Measurements from ENCODE around the gene SRCIN1. TPM values are rescaled to one million over a fixed set of nuclear protein-coding genes. Genes with fewer than 3 reads are reported as not detected.

The SRCIN1 gene
- total RNA-seq, 4 donors from 2014 or later = 0.24 TPM; not detected in 3

- no peak for TF ChIP-seq POLR2A (IDR thresholded peaks at IDR 0.05)
- no peak for TF ChIP-seq CTCF (IDR thresholded peaks at IDR 0.05 in 4 of 5, conservative IDR thresholded peaks at IDR 0.05 in 1 of 5)
- Histone ChIP-seq H3K9me3 (no peaks in the 10 kb centered on the region), H3K27me3 (peaks cover 53 to 70% (median 63%) of the 10 kb centered on the region in 3 donors), H3K27ac (no peak overlapping the region), H3K4me3 (no peak overlapping the region), H3K36me3 (no peaks in the 10 kb centered on the region), H3K4me1 (no peaks in the 10 kb centered on the region)
- intact Hi-C loops (cut with DNase I; ENCODE audit: low total_unique reads) = no loop called here
- no peak for ATAC-seq
- no peak for DNase-seq
- in situ Hi-C loops (cut with MboI; ENCODE audit: low sequenced_read_pairs in 4 of 4) = no loop called here
These were observed 39.1 kb downstream of the SRCIN1 start for GRCh38 chr17:38566666-38567031.

GRCh38 chr17:38565853-38566665 lies 39.7 kb downstream of the SRCIN1 start:
- H3K9me3 ChIP-seq = no peaks in the 10 kb centered on the region
- no peaks in the 10 kb centered on the region for H3K36me3 ChIP-seq
- H3K27me3 ChIP-seq = peaks cover 56 to 74% (median 69%) of the 10 kb centered on the region in 3 donors
- no peak for ATAC-seq
- no peak overlapping the region for H3K27ac ChIP-seq
- no peak overlapping the region for H3K4me3 ChIP-seq
- H3K4me1 ChIP-seq = no peaks in the 10 kb centered on the region
- in situ Hi-C loops (cut with MboI; ENCODE audit: low sequenced_read_pairs in 4 of 4) (no loop called here), intact Hi-C loops (cut with DNase I; ENCODE audit: low total_unique reads) (no loop called here)
- no peak for DNase-seq
- no peak for TF ChIP-seq POLR2A (IDR thresholded peaks at IDR 0.05)
- no peak for TF ChIP-seq CTCF (IDR thresholded peaks at IDR 0.05 in 4 of 5, conservative IDR thresholded peaks at IDR 0.05 in 1 of 5)

DNA sequence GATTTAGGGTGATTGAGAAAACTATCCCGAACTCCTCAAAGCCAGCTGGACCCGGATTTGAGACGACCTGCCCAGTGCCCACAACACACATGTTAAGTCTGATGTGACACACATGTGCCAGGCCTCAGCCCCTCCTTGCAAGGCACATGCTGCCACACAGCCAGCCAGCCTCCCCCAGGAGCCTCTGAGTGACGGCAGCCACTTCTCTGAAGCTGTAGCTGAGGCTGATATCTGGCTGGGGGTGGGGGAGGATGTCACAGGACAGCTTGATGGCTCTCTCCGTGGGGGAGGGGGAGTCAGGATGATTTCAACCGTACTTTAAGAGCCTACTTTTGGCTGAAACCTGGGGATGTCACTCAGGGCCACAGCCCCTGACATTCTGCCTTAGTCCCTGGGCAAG lies 40.9 kb downstream of the SRCIN1 start:
- Histone ChIP-seq H3K4me3 (no peak overlapping the region), H3K27ac (no peak overlapping the region), H3K4me1 (peaks cover 0 to 2% of the 10 kb centered on the region in 2 donors), H3K9me3 (no peaks in the 10 kb centered on the region), H3K36me3 (no peaks in the 10 kb centered on the region), H3K27me3 (peaks cover 67 to 86% (median 81%) of the 10 kb centered on the region in 3 donors)
- DNase-seq (no peak), ATAC-seq (no peak)
- intact Hi-C loops (cut with DNase I; ENCODE audit: low total_unique reads) (no loop called here), in situ Hi-C loops (cut with MboI; ENCODE audit: low sequenced_read_pairs in 4 of 4) (no loop called here)
- TF ChIP-seq CTCF (IDR thresholded peaks at IDR 0.05 in 4 of 5, conservative IDR thresholded peaks at IDR 0.05 in 1 of 5) (no peak), POLR2A (IDR thresholded peaks at IDR 0.05) (no peak)

DNA sequence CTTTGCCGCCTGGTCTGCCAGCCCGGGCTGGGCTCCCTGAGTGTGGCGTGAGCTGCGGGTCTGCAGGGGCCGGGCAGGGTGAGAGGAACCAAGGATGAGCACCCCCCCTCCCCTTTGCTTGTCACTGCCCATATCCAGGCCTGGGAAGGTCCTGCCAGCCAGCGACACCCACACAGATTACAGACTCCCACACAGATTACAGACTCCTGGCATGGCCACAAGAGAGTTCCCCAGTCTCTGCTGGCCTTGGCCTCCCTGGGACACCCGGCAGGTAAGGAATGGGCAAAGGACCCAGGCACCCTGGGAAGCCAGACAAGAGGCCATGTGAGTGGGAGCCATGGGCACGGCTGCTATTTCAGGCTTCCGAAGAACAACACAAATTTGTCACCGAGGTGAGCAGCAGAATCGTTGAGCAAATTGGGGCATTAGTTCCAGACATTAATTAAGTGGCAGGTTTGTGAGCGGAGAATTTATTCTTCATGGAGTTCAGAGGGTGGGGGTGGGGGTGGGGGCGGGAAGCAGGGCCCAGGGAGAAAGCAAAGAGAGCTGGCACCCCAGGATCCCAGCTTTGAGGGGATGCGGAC lies 41.4 kb downstream of the SRCIN1 start:
- ATAC-seq = no peak
- Histone ChIP-seq H3K27ac (no peak overlapping the region), H3K9me3 (no peaks in the 10 kb centered on the region), H3K4me1 (peaks cover 0 to 6% of the 10 kb centered on the region in 2 donors), H3K36me3 (no peaks in the 10 kb centered on the region), H3K27me3 (peaks cover 72 to 92% (median 86%) of the 10 kb centered on the region in 3 donors), H3K4me3 (no peak overlapping the region)
- TF ChIP-seq POLR2A (IDR thresholded peaks at IDR 0.05) = no peak
- TF ChIP-seq CTCF (IDR thresholded peaks at IDR 0.05 in 4 of 5, conservative IDR thresholded peaks at IDR 0.05 in 1 of 5) = no peak
- in situ Hi-C loops (cut with MboI; ENCODE audit: low sequenced_read_pairs in 4 of 4) = no loop called here
- no peak for DNase-seq
- intact Hi-C loops (cut with DNase I; ENCODE audit: low total_unique reads) = no loop called here

All from gastrocnemius medialis (tissue), 4 donors.